CD14-positive monocyte (primary cell): ENCODE results near the gene C8B. TPM values are rescaled to one million over a fixed set of nuclear protein-coding genes. Genes with fewer than 3 reads are reported as not detected.

Source experiments
- DNase-seq, 3 donors: peaks; one replicate each; pipeline ENCODE4 v3.0.0-alpha.2; 2011 to 2022
- H2AFZ ChIP-seq: 2 replicates; pipeline ENCODE4 v1.6.0; 2012; ENCODE audit warnings: mild to moderate bottlenecking, low read depth, low read length, inconsistent platforms; ENCODE audit not compliant: insufficient read depth, poor library complexity, severe bottlenecking
- H3K27ac ChIP-seq, 2 donors: 1 replicate in 1 of 2; 2 replicates in 1 of 2; pipeline ENCODE4 v1.5.1; 2012 to 2013; ENCODE audit warnings: low read length in 2 of 2, control low read depth in 1 of 2, inconsistent platforms in 1 of 2, low read depth in 1 of 2, mild to moderate bottlenecking in 1 of 2
- H3K27me3 ChIP-seq, 2 donors: one replicate each; pipeline versions ENCODE4 v1.6.0 to v1.6.1; 2011 to 2013; ENCODE audit warnings: low read length in 2 of 2; ENCODE audit not compliant: control insufficient read depth in 2 of 2, insufficient read depth in 2 of 2
- H3K36me3 ChIP-seq, 2 donors: replicated peaks in 1 of 2; 1 replicate in 1 of 2; 2 replicates in 1 of 2; pipeline versions ENCODE4 v1.5.1 to v1.6.1; 2012 to 2013; ENCODE audit warnings: low read length in 2 of 2, control low read depth in 1 of 2, inconsistent platforms in 1 of 2, mild to moderate bottlenecking in 1 of 2; ENCODE audit not compliant: insufficient read depth in 2 of 2, control insufficient read depth in 1 of 2
- H3K4me1 ChIP-seq, 2 donors: 1 replicate in 1 of 2; 2 replicates in 1 of 2; pipeline versions ENCODE4 v1.5.1 to v1.6.1; 2012 to 2013; ENCODE audit warnings: low read length in 2 of 2, control low read depth in 1 of 2, inconsistent platforms in 1 of 2, mild to moderate bottlenecking in 1 of 2, moderate library complexity in 1 of 2; ENCODE audit not compliant: insufficient read depth in 2 of 2, control insufficient read depth in 1 of 2
- H3K4me2 ChIP-seq: replicated peaks from 2 replicates; pipeline ENCODE3; 2012; ENCODE audit warnings: low read length, moderate library complexity, mild to moderate bottlenecking; ENCODE audit not compliant: poor library complexity, severe bottlenecking; ENCODE audit errors: extremely low read depth
- H3K4me3 ChIP-seq, 3 experiments: fragments of 200-600 bp in 1 of 3; sonication (generic) in 1 of 3; replicated peaks in 1 of 3; 1 replicate in 2 of 3; 2 replicates in 1 of 3; pipeline ENCODE4 v1.5.1; 2011 to 2013; ENCODE audit warnings: low read length in 3 of 3, mild to moderate bottlenecking in 3 of 3, control low read depth in 2 of 3, low read depth in 2 of 3, inconsistent platforms in 1 of 3, moderate library complexity in 1 of 3
- H3K79me2 ChIP-seq: 2 replicates; pipeline ENCODE4 v1.6.0; 2012; ENCODE audit warnings: mild to moderate bottlenecking, control low read depth, inconsistent platforms, low read length, moderate library complexity; ENCODE audit not compliant: insufficient read depth
- H3K9ac ChIP-seq: 2 replicates; pipeline ENCODE4 v1.6.0; 2017; ENCODE audit warnings: low read length, mild to moderate bottlenecking; ENCODE audit not compliant: insufficient read depth, poor library complexity, severe bottlenecking
- H3K9me3 ChIP-seq, 2 donors: replicated peaks in 1 of 2; 1 replicate in 1 of 2; 2 replicates in 1 of 2; pipeline versions ENCODE4 v1.5.1 to v1.6.1; 2012 to 2013; ENCODE audit warnings: low read length in 2 of 2, control low read depth in 1 of 2; ENCODE audit not compliant: control insufficient read depth in 1 of 2, insufficient read depth in 1 of 2
- H4K20me1 ChIP-seq: 2 replicates; pipeline ENCODE4 v1.6.0; 2012; ENCODE audit warnings: mild to moderate bottlenecking, low read length, control low read depth, moderate library complexity; ENCODE audit not compliant: insufficient read depth
- H3K27ac Mint-ChIP-seq, 7 donors: one replicate each; pipeline ENCODE4 v1.8.0; 2020; ENCODE audit warnings: mild to moderate bottlenecking in 7 of 7, mixed read lengths in 7 of 7, moderate library complexity in 6 of 7, inconsistent platforms in 2 of 7
- H3K27me3 Mint-ChIP-seq, 3 donors: one replicate each; pipeline ENCODE4 v1.8.0; 2021 to 2022; ENCODE audit warnings: low read depth in 3 of 3, mild to moderate bottlenecking in 3 of 3, mixed read lengths in 3 of 3, moderate library complexity in 3 of 3, inconsistent platforms in 1 of 3
- H3K36me3 Mint-ChIP-seq, 2 donors: one replicate each; pipeline ENCODE4 v1.8.0; 2020; ENCODE audit warnings: mixed read lengths in 2 of 2, inconsistent platforms in 1 of 2, mild to moderate bottlenecking in 1 of 2
- H3K4me1 Mint-ChIP-seq: one replicate; pipeline ENCODE4 v1.8.0; 2020; ENCODE audit warnings: mild to moderate bottlenecking, mixed read lengths
- H3K4me3 Mint-ChIP-seq, 2 donors: one replicate each; pipeline ENCODE4 v1.8.0; 2020; ENCODE audit warnings: mild to moderate bottlenecking in 2 of 2, mixed read lengths in 2 of 2, moderate library complexity in 1 of 2
- H3K9me3 Mint-ChIP-seq, 7 donors: one replicate each; pipeline ENCODE4 v1.8.0; 2020 to 2022; ENCODE audit warnings: mixed read lengths in 7 of 7, mild to moderate bottlenecking in 6 of 7, moderate library complexity in 6 of 7, inconsistent platforms in 2 of 7
- WGBS: methylation state at CpG from one replicate; pipeline ENCODE4 v1.1.5; 2013; ENCODE audit warnings: missing lambda C conversion rate; ENCODE audit not compliant: insufficient coverage; 5-methylcytosine and 5-hydroxymethylcytosine counted together
- intact Hi-C, 2 donors: fragments of 100-400 bp; cut with micrococcal nuclease; formaldehyde crosslinking; loops; one replicate each; pipeline versions ENCODE4 v1.15.0 to v1.15.1; 2023
- polyA plus RNA-seq, 3 donors: library from polyadenylated mRNA; depleted of rRNA in 1 of 3; unstranded in 2 of 3; stranded (reverse) in 1 of 3; fragments of 300-500 nt in 2 of 3; fragments of >200 nt in 1 of 3; fragmentation: Illumina TruSeq in 2 of 3; gene quantifications; 1 replicate in 2 of 3; 2 replicates in 1 of 3; pipeline ENCODE4 v1.2.3, GENCODE V29; 2012 to 2021
- TF ChIP-seq, protein P1 (sequence below): fragments of 200-600 bp; IDR thresholded peaks from one replicate; pipeline ENCODE4 v1.8.0; 2022; ENCODE audit warnings: antibody characterized with exemption, mild to moderate bottlenecking

The C8B gene
- polyA plus RNA-seq, 3 donors: not detected

DNA sequence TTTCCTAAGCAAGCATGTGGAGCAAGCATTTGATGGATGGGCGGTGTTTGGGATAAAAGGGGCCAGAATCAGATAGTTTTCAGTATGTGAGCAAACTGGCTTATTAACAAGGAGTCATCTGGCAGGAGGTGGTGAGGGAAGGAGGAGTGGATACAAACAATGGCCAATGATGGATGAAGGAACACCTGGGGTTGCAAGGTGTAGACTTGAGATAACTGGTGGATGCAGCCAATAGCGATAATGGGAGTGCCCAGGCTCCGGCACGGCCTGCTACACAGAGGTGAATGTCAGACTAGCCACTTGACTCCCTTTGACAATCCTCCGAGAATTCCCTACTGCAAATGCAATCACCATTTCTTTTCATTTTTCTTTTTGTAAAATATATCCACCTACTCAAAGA is 41.7 kb downstream of the C8B start:
- no peaks in the 10 kb centered on the region for H4K20me1 ChIP-seq
- no peak overlapping the region for H2AFZ ChIP-seq
- no peak overlapping the region for H3K4me2 ChIP-seq
- peaks cover 0 to 3% (median 3%) of the 10 kb centered on the region in 3 donors for H3K27me3 Mint-ChIP-seq
- no peaks in the 10 kb centered on the region for H3K79me2 ChIP-seq
- TF ChIP-seq, protein P1, sequence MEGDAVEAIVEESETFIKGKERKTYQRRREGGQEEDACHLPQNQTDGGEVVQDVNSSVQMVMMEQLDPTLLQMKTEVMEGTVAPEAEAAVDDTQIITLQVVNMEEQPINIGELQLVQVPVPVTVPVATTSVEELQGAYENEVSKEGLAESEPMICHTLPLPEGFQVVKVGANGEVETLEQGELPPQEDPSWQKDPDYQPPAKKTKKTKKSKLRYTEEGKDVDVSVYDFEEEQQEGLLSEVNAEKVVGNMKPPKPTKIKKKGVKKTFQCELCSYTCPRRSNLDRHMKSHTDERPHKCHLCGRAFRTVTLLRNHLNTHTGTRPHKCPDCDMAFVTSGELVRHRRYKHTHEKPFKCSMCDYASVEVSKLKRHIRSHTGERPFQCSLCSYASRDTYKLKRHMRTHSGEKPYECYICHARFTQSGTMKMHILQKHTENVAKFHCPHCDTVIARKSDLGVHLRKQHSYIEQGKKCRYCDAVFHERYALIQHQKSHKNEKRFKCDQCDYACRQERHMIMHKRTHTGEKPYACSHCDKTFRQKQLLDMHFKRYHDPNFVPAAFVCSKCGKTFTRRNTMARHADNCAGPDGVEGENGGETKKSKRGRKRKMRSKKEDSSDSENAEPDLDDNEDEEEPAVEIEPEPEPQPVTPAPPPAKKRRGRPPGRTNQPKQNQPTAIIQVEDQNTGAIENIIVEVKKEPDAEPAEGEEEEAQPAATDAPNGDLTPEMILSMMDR: no peak
- no peaks in the 10 kb centered on the region for H3K36me3 ChIP-seq
- peaks cover 0 to 5% (median 2%) of the 10 kb centered on the region in 7 donors for H3K9me3 Mint-ChIP-seq
- DNase-seq: no peak
- no peak overlapping the region for H3K9ac ChIP-seq
- no peaks in the 10 kb centered on the region for H3K4me1 Mint-ChIP-seq
- no peak overlapping the region for H3K27ac ChIP-seq
- peaks cover 0 to 4% of the 10 kb centered on the region in 2 donors for H3K9me3 ChIP-seq
- intact Hi-C loops: no loop called here
- no peak overlapping the region for H3K4me3 ChIP-seq
- no peaks in the 10 kb centered on the region for H3K36me3 Mint-ChIP-seq
- H3K27me3 ChIP-seq: no peaks in the 10 kb centered on the region
- no peaks in the 10 kb centered on the region for H3K4me1 ChIP-seq
- peak overlapping the region in 1 of 7 donors; percentile 25 for H3K27ac Mint-ChIP-seq
- 96% methylated on average over 4 of the region's 5 CpGs for WGBS
- no peak overlapping the region for H3K4me3 Mint-ChIP-seq

DNA sequence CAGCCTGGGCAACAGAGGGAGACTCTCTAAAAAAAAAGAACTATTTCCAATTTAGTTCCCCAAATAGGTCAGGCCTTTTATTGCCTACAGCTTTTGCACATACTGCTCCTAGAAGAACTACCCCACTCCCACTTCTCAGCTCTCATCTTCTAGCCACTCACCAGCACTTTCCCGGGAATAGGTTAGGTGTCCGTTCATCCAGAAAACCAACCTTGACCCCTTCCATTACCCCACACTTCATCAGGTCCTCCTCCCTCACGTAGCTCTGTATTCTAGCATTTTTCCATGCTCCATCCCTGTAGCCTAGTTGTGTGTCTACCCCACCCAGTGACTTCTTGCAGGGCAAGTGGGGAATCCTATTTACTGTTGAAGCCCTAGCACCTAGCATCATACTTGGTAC is 42.6 kb downstream of the C8B start:
- no peaks in the 10 kb centered on the region for H3K4me1 ChIP-seq
- Mint-ChIP-seq H3K4me3 (no peak overlapping the region), H3K27ac (no peak overlapping the region), H3K36me3 (no peaks in the 10 kb centered on the region), H3K27me3 (peaks cover 0 to 3% (median 3%) of the 10 kb centered on the region in 3 donors), H3K4me1 (no peaks in the 10 kb centered on the region), H3K9me3 (peaks cover 0 to 2% (median 2%) of the 10 kb centered on the region in 7 donors)
- DNase-seq: no peak
- H4K20me1 ChIP-seq: no peaks in the 10 kb centered on the region
- H3K4me3 ChIP-seq: no peak overlapping the region
- WGBS: no CpG with 5 or more reads among the region's 3 CpGs
- H2AFZ ChIP-seq: no peak overlapping the region
- H3K36me3 ChIP-seq: no peaks in the 10 kb centered on the region
- no peaks in the 10 kb centered on the region for H3K79me2 ChIP-seq
- TF ChIP-seq, protein P1: no peak
- no peaks in the 10 kb centered on the region for H3K27me3 ChIP-seq
- no peak overlapping the region for H3K4me2 ChIP-seq
- H3K9ac ChIP-seq: no peak overlapping the region
- peaks cover 0 to 4% of the 10 kb centered on the region in 2 donors for H3K9me3 ChIP-seq
- no peak overlapping the region for H3K27ac ChIP-seq
- intact Hi-C loops: no loop called here
